ENCODE measurements around the gene ZNF407.
"Not testable (repeated sequence)": the region's sequence is repeated elsewhere in the genome, so short reads cannot be mapped to it uniquely, and the experiment has no call there.

ZNF407 gene

DNA sequence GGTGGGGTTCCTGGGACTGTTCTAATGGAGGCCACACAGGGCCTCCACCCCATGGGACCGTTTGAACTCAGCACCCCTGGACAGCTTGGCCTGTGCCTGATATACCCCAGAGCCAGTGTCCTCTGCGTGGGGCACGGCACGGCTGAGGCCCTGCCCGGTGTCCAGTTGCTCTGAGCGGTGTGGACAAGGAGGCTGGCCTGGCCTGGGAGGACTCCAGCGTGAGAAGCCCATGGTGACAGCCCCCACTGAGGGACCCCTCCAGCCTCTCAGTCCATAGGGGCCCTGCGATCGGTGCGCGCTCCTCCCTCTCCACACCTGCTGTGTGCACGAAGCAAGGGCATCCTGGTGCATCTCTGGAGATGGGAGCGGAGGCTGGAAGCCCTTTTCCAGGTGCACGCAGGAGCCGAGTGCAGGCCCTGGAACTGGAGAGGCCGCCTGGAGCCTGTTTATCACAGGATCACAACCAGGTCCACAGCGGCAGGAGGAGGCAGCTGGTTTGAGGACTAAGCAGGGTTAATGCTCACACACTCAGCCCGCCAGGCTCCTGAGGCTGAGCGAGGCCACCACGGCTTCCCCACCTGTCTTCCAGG is 491.0 kb downstream of the ZNF407 start:
- TF ChIP-seq, protein P1, sequence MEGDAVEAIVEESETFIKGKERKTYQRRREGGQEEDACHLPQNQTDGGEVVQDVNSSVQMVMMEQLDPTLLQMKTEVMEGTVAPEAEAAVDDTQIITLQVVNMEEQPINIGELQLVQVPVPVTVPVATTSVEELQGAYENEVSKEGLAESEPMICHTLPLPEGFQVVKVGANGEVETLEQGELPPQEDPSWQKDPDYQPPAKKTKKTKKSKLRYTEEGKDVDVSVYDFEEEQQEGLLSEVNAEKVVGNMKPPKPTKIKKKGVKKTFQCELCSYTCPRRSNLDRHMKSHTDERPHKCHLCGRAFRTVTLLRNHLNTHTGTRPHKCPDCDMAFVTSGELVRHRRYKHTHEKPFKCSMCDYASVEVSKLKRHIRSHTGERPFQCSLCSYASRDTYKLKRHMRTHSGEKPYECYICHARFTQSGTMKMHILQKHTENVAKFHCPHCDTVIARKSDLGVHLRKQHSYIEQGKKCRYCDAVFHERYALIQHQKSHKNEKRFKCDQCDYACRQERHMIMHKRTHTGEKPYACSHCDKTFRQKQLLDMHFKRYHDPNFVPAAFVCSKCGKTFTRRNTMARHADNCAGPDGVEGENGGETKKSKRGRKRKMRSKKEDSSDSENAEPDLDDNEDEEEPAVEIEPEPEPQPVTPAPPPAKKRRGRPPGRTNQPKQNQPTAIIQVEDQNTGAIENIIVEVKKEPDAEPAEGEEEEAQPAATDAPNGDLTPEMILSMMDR (conservative IDR thresholded peaks at IDR 0.05), result no peak
- H3K27ac ChIP-seq, result no peak overlapping the region

DNA sequence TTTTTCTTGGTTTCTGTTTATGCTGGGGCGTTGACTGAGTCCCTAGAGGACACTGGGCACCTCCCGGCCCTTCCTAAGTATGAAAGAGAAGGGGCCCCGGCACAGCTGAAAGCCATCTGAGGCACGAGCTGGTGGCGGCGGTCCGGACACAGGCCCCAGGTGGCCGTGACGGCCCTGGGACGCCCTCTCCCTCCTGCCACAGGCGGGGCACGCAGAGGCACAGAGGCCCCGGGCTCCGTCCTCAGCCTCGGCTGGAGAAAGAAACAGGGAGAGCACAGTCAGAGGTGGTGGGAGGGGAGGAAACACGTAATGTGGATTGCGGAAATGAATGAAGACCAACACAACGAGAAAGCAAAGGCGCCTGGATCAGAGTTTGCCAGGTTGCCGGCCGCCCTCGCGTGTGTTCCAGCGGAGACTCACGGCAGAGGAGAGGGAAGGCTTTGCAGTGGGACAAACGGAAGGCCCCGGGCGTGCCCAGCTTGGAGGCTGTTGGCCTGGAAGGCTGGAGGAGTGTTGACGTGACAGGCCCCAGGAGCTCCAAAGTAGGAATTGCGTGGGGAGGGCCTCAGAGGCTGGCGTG is 492.2 kb downstream of the ZNF407 start:
- TF ChIP-seq, protein P1 (conservative IDR thresholded peaks at IDR 0.05), result no peak
- no peak overlapping the region for H3K27ac ChIP-seq

DNA sequence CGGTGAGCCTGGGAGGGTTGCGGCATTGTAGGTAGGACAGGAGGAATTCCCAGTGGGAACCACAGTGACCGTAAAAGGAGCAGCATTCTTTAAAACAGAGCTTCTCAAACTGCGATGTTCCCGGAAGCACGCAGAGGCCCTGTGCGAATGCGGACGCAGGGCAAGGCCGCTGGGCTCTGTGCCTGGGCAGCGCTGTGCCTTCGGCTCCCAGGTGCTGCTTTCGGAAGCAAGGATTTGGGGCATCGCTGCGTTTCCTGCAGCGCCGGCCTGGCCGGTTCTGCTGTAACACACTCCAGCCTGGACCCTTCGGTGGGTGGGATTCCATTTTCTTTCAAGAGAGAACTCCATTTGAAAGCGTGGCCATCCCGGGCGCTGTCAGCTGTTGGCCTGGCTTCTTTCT is 492.7 kb downstream of the ZNF407 start:
- TF ChIP-seq, protein P1 (conservative IDR thresholded peaks at IDR 0.05), result no peak
- no peak overlapping the region for H3K27ac ChIP-seq

DNA sequence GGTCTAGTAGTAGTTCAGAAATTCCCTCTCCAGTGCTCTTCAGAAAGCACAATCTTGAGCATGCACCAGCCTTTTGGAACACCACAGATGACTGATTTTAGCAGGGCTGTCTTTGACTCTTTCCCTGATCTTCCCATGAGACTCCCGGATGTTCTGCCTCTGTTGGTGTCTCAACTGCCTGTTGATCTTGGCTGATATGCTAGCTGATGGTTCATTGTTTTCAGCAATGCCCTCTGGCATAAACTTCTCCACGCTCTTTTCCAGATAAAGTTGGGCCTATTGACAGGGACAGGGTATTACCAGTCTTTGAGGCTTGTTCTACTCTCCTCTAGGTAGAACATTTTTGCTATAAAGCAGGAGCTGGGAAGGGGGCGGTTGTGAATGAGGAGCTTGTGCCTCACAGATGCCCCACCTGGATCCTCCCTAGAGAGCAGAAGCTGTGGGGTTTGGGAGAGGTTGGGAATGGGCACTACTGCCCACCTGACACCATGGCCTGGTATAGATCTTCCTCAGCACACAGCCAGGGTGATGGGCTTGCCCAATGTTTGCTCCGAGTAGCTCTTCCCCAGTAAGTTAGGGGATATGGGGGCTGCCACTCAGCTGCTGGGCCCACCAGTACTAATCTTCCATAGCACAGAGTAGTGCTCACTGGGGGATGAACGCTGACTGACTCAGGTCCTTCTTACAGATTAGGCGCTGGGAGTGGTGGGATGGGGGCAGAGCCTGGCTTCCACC is 500.0 kb downstream of the ZNF407 start:
- TF ChIP-seq, protein P1 (conservative IDR thresholded peaks at IDR 0.05), result no peak

DNA sequence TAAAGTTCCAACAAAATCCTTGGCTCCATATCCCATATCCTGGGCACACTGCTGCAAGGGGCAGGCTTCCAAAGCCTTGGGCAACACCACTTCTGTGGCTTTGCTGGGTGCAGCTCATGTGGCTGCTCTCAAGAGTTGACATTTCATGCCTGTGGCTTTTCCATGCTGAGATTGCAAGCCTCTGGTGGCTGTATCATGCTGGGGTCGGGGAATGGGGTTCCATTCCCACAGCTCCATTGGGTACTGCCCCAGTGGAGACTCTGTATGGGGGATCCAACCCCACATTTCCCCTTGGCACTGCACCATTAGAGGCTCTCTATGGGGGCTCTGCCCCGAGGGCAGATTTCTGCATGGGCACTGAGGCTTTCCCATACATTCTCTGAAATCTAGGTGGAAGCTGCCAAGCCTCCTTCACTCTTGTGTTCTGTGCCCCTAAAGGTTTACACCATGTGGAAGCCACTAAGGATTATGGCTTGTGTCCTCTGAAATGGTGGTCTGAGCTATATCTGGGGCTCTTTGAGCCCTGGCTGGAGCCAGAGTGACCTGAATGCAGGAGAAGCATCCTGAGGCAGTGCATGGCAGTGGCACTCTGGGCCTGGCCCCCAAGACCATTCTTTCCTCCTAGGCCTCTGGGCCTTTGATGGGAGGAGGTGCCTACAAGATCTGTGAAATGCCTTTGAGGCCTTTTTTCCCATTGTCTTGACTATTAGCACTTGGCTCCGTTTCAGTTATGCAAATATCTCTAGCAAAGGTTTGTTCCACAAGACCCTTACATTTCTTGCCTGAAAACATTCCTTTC is 503.4 kb downstream of the ZNF407 start:
- H3K27ac ChIP-seq, result no peak overlapping the region
- TF ChIP-seq, protein P1 (conservative IDR thresholded peaks at IDR 0.05), result no peak

More for the DNA sequence above, 500.0 kb downstream of the ZNF407 start:
- no peak overlapping the region for H3K27ac ChIP-seq

DNA sequence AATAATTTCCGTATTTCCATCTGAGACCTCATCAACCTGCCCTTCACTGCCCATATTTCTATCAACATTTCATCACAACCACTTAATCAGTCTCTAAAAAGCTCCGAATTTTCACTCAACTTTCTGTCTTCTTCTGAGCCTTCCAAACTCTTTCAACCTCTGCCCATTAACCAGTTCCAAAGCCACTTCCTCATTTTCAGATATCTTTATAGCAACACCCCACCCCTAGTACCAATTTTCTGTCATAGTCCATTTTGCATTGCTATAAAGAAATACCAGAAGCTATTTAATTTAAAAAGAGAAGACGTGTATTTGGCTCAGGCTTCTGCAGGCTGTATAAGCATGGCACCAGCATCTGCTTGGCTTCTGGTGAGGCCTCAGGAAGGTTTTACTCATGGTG is 504.2 kb downstream of the ZNF407 start:
- TF ChIP-seq, protein P1 (conservative IDR thresholded peaks at IDR 0.05), result no peak
- no peak overlapping the region for H3K27ac ChIP-seq

DNA sequence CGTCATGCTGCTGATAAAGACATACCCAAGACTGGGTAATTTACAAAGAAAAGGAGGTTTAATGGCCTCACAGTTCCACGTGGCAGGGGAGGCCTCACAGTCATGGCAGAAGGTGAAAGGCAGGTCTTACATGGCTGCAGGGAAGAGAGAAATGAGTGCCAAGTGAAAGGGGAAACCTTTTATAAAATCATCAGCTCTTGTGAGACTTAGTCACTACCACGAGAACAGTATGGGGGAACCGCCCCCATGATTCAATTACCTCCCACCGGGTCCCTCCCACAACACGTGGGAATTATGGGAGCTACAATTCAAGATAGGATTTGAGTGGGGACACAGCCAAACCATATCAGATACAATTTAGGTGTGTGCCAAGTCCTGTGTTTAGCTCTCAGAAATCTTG is 506.4 kb downstream of the ZNF407 start:
- H3K27ac ChIP-seq, result not testable (repeated sequence)
